Testis (tissue), 2 donors: ENCODE data around the gene ATP6V1G3.

Source experiments
- POLR2A ChIP-seq: fragments of 450-650 bp; IDR thresholded peaks from one replicate; pipeline ENCODE4 v1.6.1; 2017; ENCODE audit warnings: antibody characterized with exemption, mild to moderate bottlenecking, moderate library complexity
- TF ChIP-seq, protein P1 (sequence below), 3 experiments: fragments of 450-650 bp in 2 of 3; fragments of 200-600 bp in 1 of 3; sonication (generic) in 1 of 3; IDR thresholded peaks; one replicate each; pipeline ENCODE4 v1.5.1; 2016 to 2019; ENCODE audit warnings: antibody characterized with exemption in 3 of 3, mild to moderate bottlenecking in 2 of 3, moderate library complexity in 1 of 3

GRCh38 chr1:198530953-198531352, 9.5 kb downstream of the ATP6V1G3 start:
- TF ChIP-seq, protein P1, sequence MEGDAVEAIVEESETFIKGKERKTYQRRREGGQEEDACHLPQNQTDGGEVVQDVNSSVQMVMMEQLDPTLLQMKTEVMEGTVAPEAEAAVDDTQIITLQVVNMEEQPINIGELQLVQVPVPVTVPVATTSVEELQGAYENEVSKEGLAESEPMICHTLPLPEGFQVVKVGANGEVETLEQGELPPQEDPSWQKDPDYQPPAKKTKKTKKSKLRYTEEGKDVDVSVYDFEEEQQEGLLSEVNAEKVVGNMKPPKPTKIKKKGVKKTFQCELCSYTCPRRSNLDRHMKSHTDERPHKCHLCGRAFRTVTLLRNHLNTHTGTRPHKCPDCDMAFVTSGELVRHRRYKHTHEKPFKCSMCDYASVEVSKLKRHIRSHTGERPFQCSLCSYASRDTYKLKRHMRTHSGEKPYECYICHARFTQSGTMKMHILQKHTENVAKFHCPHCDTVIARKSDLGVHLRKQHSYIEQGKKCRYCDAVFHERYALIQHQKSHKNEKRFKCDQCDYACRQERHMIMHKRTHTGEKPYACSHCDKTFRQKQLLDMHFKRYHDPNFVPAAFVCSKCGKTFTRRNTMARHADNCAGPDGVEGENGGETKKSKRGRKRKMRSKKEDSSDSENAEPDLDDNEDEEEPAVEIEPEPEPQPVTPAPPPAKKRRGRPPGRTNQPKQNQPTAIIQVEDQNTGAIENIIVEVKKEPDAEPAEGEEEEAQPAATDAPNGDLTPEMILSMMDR (IDR thresholded peaks at IDR 0.05), result no peak
- TF ChIP-seq POLR2A, result no peak
